Sigmoid colon (tissue), 4 donors: ENCODE measurements around the gene RGS11.

ENCODE experiments used
- CTCF ChIP-seq, 4 experiments: fragments of 450-650 bp in 3 of 4; fragments of 200-600 bp in 1 of 4; IDR thresholded peaks; one replicate each; pipeline ENCODE4 v1.5.1; 2016 to 2019; ENCODE audit warnings: antibody characterized with exemption in 4 of 4, mild to moderate bottlenecking in 3 of 4, moderate library complexity in 2 of 4
- EP300 ChIP-seq, 4 donors: sonication (generic); formaldehyde crosslinking; IDR thresholded peaks; one replicate each; pipeline ENCODE4 v1.6.1; 2017; ENCODE audit warnings: antibody characterized with exemption in 4 of 4
- POLR2A ChIP-seq, 2 donors: fragments of 450-650 bp; IDR thresholded peaks; one replicate each; pipeline ENCODE4 v1.6.1; 2016; ENCODE audit warnings: antibody characterized with exemption in 2 of 2, mild to moderate bottlenecking in 2 of 2, moderate library complexity in 2 of 2
- POLR2AphosphoS5 ChIP-seq, 4 donors: sonication (generic); formaldehyde crosslinking; IDR thresholded peaks; one replicate each; pipeline ENCODE4 v1.6.1; 2017; ENCODE audit warnings: antibody characterized with exemption in 4 of 4

DNA sequence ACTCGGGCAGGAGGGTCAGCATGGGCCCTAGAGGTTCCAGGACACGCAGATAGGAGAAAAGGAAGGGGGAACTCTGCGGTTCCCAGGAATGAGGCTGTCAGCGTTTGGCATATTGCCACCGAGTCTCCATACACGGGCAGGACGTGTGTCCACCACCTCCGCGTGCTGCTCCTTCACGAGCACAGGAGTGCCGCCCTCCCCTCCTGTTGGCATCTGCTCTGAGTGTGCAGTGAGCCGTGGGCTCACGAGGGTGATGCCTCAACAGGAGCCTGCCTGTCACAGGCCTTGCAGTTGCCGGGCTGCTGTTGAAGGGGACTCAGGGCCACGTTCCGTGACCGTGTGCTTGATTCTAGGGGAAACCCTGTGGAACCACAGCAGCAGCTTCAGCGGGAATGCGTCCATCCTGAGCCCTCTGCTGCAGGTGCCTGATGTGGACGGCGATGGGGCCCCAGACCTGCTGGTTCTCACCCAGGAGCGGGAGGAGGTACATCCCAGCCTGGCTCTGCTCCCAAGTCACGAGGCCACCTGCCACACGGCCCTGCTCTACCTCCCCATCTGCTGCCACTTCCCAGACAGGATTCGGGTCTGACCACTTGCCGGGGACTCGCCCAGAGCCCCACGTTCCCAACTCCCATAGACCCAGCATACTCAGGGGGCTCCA, 14.6 kb downstream of the RGS11 start:
- TF ChIP-seq CTCF (IDR thresholded peaks at IDR 0.05) (no peak), POLR2A (IDR thresholded peaks at IDR 0.05) (no peak), POLR2AphosphoS5 (IDR thresholded peaks at IDR 0.05) (no peak), EP300 (IDR thresholded peaks at IDR 0.05) (no peak)
